Muscle of leg (tissue), 11 donors: Measurements from ENCODE around the gene FBXW7. TPM values are rescaled to one million over a fixed set of nuclear protein-coding genes. Genes with fewer than 3 reads are reported as not detected.

Source experiments
- DNase-seq: peaks from one replicate; pipeline ENCODE4 v3.0.0; 2013
- H3K27ac ChIP-seq: one replicate; pipeline ENCODE4 v1.5.1; 2013; ENCODE audit warnings: mild to moderate bottlenecking, low read length, control low read depth
- H3K27me3 ChIP-seq: one replicate; pipeline ENCODE4 v1.6.1; 2013; ENCODE audit warnings: low read length; ENCODE audit not compliant: control insufficient read depth, insufficient read depth
- H3K36me3 ChIP-seq: one replicate; pipeline ENCODE4 v1.6.1; 2013; ENCODE audit warnings: low read length; ENCODE audit not compliant: control insufficient read depth, insufficient read depth
- H3K4me1 ChIP-seq: one replicate; pipeline ENCODE4 v1.6.1; 2013; ENCODE audit warnings: low read length; ENCODE audit not compliant: control insufficient read depth, insufficient read depth
- H3K4me3 ChIP-seq: one replicate; pipeline ENCODE4 v1.5.1; 2013; ENCODE audit warnings: low read length, control low read depth
- H3K9me3 ChIP-seq: replicated peaks from 2 replicates; pipeline ENCODE4 v1.6.1; 2013; ENCODE audit warnings: low read depth, low read length; ENCODE audit not compliant: control insufficient read depth
- WGBS: methylation state at CpG from one replicate; pipeline ENCODE4 v1.1.5; 2013; ENCODE audit warnings: missing lambda C conversion rate; ENCODE audit not compliant: insufficient coverage; 5-methylcytosine and 5-hydroxymethylcytosine counted together
- polyA plus RNA-seq, 8 donors: library from polyadenylated mRNA; unstranded; fragments of 120-200 nt; gene quantifications; one replicate each; pipeline versions ENCODE4 v1.2.1 to v1.2.3, GENCODE V29; 2013; ENCODE audit warnings: inconsistent platforms in 1 of 8, low replicate concordance in 1 of 8; ENCODE audit not compliant: insufficient read length in 8 of 8, insufficient read depth in 1 of 8
- total RNA-seq: library from RNA; stranded (reverse); fragments of 120-200 nt; gene quantifications from one replicate; pipeline ENCODE4 v1.2.4, GENCODE V29; 2013

Gene FBXW7
- total and polyA plus RNA-seq, 9 donors, result 18.9 to 73.7 (median 24.6) TPM

GRCh38 chr4:152462047-152462446 is 73.8 kb downstream of the FBXW7 start:
- Histone ChIP-seq H3K9me3 (no peaks in the 10 kb centered on the region), H3K4me3 (no peak overlapping the region), H3K4me1 (no peaks in the 10 kb centered on the region), H3K27ac (no peak overlapping the region), H3K36me3 (no peaks in the 10 kb centered on the region), H3K27me3 (no peaks in the 10 kb centered on the region)
- 86% methylated on average over 1 of the region's 2 CpGs for WGBS
- no peak for DNase-seq

- Histone ChIP-seq H3K4me1 (no peaks in the 10 kb centered on the region), H3K9me3 (no peaks in the 10 kb centered on the region), H3K27me3 (no peaks in the 10 kb centered on the region), H3K36me3 (no peaks in the 10 kb centered on the region), H3K4me3 (no peak overlapping the region), H3K27ac (no peak overlapping the region)
- WGBS, result no CpG with 5 or more reads among the region's 1 CpG
- DNase-seq, result peak; percentile 35
These were observed 75.4 kb downstream of the FBXW7 start for GRCh38 chr4:152460488-152460887.

GRCh38 chr4:152459326-152459725 is 76.6 kb downstream of the FBXW7 start:
- H3K27me3 ChIP-seq, result no peaks in the 10 kb centered on the region
- no peaks in the 10 kb centered on the region for H3K9me3 ChIP-seq
- no peaks in the 10 kb centered on the region for H3K4me1 ChIP-seq
- DNase-seq, result no peak
- no peak overlapping the region for H3K4me3 ChIP-seq
- no CpG with 5 or more reads among the region's 1 CpG for WGBS
- H3K27ac ChIP-seq, result no peak overlapping the region
- no peaks in the 10 kb centered on the region for H3K36me3 ChIP-seq

- no peak for DNase-seq
- Histone ChIP-seq H3K4me1 (no peaks in the 10 kb centered on the region), H3K27me3 (no peaks in the 10 kb centered on the region), H3K9me3 (no peaks in the 10 kb centered on the region), H3K4me3 (no peak overlapping the region), H3K27ac (no peak overlapping the region), H3K36me3 (no peaks in the 10 kb centered on the region)
- WGBS, result 63% methylated on average over 1 of the region's 1 CpG
These were observed 77.0 kb downstream of the FBXW7 start for GRCh38 chr4:152458801-152459302.

GRCh38 chr4:152456609-152457008 is 79.3 kb downstream of the FBXW7 start:
- H3K9me3 ChIP-seq, result no peaks in the 10 kb centered on the region
- H3K27ac ChIP-seq, result no peak overlapping the region
- no CpG with 5 or more reads among the region's 2 CpGs for WGBS
- DNase-seq, result no peak
- no peaks in the 10 kb centered on the region for H3K27me3 ChIP-seq
- no peaks in the 10 kb centered on the region for H3K36me3 ChIP-seq
- no peak overlapping the region for H3K4me3 ChIP-seq
- no peaks in the 10 kb centered on the region for H3K4me1 ChIP-seq

- no peaks in the 10 kb centered on the region for H3K36me3 ChIP-seq
- DNase-seq, result no peak
- no peaks in the 10 kb centered on the region for H3K9me3 ChIP-seq
- H3K27me3 ChIP-seq, result no peaks in the 10 kb centered on the region
- no peak overlapping the region for H3K27ac ChIP-seq
- H3K4me1 ChIP-seq, result no peaks in the 10 kb centered on the region
- H3K4me3 ChIP-seq, result no peak overlapping the region
- 63% methylated on average over 1 of the region's 2 CpGs for WGBS
These were observed 80.6 kb downstream of the FBXW7 start for GRCh38 chr4:152455311-152455710.

GRCh38 chr4:152454398-152455011 is 81.4 kb downstream of the FBXW7 start:
- Histone ChIP-seq H3K4me1 (no peaks in the 10 kb centered on the region), H3K36me3 (no peaks in the 10 kb centered on the region), H3K27me3 (no peaks in the 10 kb centered on the region), H3K9me3 (no peaks in the 10 kb centered on the region), H3K27ac (no peak overlapping the region), H3K4me3 (no peak overlapping the region)
- peak; percentile 25 for DNase-seq

- no CpG with 5 or more reads among the region's 3 CpGs for WGBS
- H3K27me3 ChIP-seq, result no peaks in the 10 kb centered on the region
- no peaks in the 10 kb centered on the region for H3K9me3 ChIP-seq
- H3K27ac ChIP-seq, result no peak overlapping the region
- H3K36me3 ChIP-seq, result no peaks in the 10 kb centered on the region
- no peak overlapping the region for H3K4me3 ChIP-seq
- DNase-seq, result no peak
- H3K4me1 ChIP-seq, result no peaks in the 10 kb centered on the region
These were observed 84.4 kb downstream of the FBXW7 start for GRCh38 chr4:152451496-152451895.

GRCh38 chr4:152448854-152449253 is 87.0 kb downstream of the FBXW7 start:
- Histone ChIP-seq H3K27ac (no peak overlapping the region), H3K9me3 (no peaks in the 10 kb centered on the region), H3K4me3 (no peak overlapping the region), H3K4me1 (no peaks in the 10 kb centered on the region), H3K27me3 (no peaks in the 10 kb centered on the region), H3K36me3 (no peaks in the 10 kb centered on the region)
- no CpG with 5 or more reads among the region's 3 CpGs for WGBS
- no peak for DNase-seq

GRCh38 chr4:152448038-152448707 is 87.7 kb downstream of the FBXW7 start:
- 88% methylated on average over 4 of the region's 6 CpGs for WGBS
- H3K27ac ChIP-seq, result no peak overlapping the region
- H3K9me3 ChIP-seq, result no peaks in the 10 kb centered on the region
- H3K27me3 ChIP-seq, result no peaks in the 10 kb centered on the region
- H3K4me3 ChIP-seq, result no peak overlapping the region
- DNase-seq, result no peak
- no peaks in the 10 kb centered on the region for H3K4me1 ChIP-seq
- H3K36me3 ChIP-seq, result no peaks in the 10 kb centered on the region
